Left lung (tissue), 10 donors: ENCODE data around the gene ELF5. TPM values are rescaled to one million over a fixed set of nuclear protein-coding genes. Genes with fewer than 3 reads are reported as not detected.
A peak's percentile ranks its signal among the peaks of the same experiment; 100 is the strongest.

Experiments
- ATAC-seq: fragments of 200-7000 bp; cut with Tn5 transposase; one replicate; pipeline ENCODE4 v1.9.1; 2020; ENCODE audit warnings: moderate library complexity
- DNase-seq, 4 donors: peaks; one replicate each; pipeline ENCODE4 v3.0.0-alpha.2; 2013 to 2020
- H3K27ac ChIP-seq, 2 donors: fragments of 200-600 bp; sonication (generic) in 1 of 2; one replicate each; pipeline versions ENCODE4 v1.5.0 to v1.8.0; 2020 to 2021
- H3K27me3 ChIP-seq, 2 donors: fragments of 200-600 bp; sonication (generic) in 1 of 2; one replicate each; pipeline versions ENCODE4 v1.5.0 to v1.8.0; 2020 to 2021
- H3K36me3 ChIP-seq, 2 donors: fragments of 200-600 bp; sonication (generic) in 1 of 2; one replicate each; pipeline versions ENCODE4 v1.5.0 to v1.8.0; 2020 to 2021
- H3K4me1 ChIP-seq, 2 donors: fragments of 200-600 bp; one replicate each; pipeline ENCODE4 v1.8.0; 2021
- H3K4me3 ChIP-seq, 2 donors: fragments of 200-600 bp; sonication (generic) in 1 of 2; one replicate each; pipeline versions ENCODE4 v1.5.0 to v1.8.0; 2020 to 2021; ENCODE audit warnings: mild to moderate bottlenecking in 1 of 2
- H3K9me3 ChIP-seq, 2 donors: fragments of 200-600 bp; sonication (generic) in 1 of 2; one replicate each; pipeline versions ENCODE4 v1.5.0 to v1.8.0; 2020 to 2021
- CTCF ChIP-seq, 2 donors: fragments of 200-600 bp; sonication (generic) in 1 of 2; IDR thresholded peaks; one replicate each; pipeline versions ENCODE4 v1.5.0 to v1.8.0; 2021; ENCODE audit warnings: antibody characterized with exemption in 2 of 2
- intact Hi-C, 2 donors: fragments of 100-400 bp; cut with DNase I; formaldehyde crosslinking; loops; one replicate each; pipeline versions ENCODE4 v1.11.2 to v1.14.2; 2022
- polyA plus RNA-seq, 6 donors: library from polyadenylated mRNA; unstranded; fragments of 120-200 nt; gene quantifications; one replicate each; pipeline ENCODE4 v1.2.1, GENCODE V29; 2013; ENCODE audit not compliant: insufficient read length in 6 of 6
- total RNA-seq, 2 donors: library from RNA; stranded (reverse); fragmentation: NEBNext Ultra II Directional; extraction: Animal tissue kit (Norgen Biotek cat#: 25700); gene quantifications; one replicate each; pipeline ENCODE4 v1.2.1, GENCODE V29; 2021
- donor health status: DM: no; HTN: yes; CAD: no.
- donor health status: DM: no; HTN: no; CAD: no.

The ELF5 gene
- total and polyA plus RNA-seq, 8 donors = 5.1 to 41.7 (median 28.4) TPM

DNA sequence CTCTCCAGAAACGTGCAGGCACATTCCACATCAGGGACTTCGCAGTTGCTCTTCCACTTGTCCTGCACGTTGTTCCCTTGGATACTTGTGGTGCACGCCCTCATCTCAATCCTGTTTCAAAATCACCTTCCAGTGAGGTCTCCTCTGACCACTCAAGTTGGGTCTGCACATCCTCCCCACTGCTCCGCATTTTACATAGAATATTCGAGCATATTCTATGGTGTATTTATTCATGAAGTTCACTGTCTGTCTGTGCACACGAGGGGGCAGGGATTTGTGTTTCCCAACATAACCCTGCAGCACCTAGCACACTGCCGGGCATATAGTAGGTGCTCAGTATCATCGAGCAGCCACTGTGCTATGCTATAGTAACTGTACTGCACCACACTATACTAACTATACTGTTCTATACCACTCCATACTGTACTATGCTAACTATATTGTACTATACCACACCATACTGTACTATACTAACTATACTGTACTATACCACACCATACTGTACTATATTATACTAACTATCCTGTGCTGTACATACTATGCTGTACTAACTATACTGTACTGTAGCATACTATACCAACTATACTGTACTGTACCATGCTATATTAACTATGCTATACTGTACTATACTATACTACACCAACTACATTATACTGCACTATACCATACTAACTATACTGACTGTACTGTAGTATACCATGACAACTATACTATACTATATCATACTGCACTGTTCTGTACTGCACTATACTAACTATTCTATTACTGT lies 30.3 kb downstream of the ELF5 start:
- Histone ChIP-seq H3K4me3 (no peak overlapping the region), H3K4me1 (no peaks in the 10 kb centered on the region), H3K27me3 (no peaks in the 10 kb centered on the region), H3K36me3 (no peaks in the 10 kb centered on the region), H3K27ac (no peak overlapping the region), H3K9me3 (no peaks in the 10 kb centered on the region)
- intact Hi-C loops = no loop called here
- DNase-seq (no peak), ATAC-seq (no peak)
- no peak for TF ChIP-seq CTCF (IDR thresholded peaks at IDR 0.05)

- no peaks in the 10 kb centered on the region for H3K36me3 ChIP-seq
- H3K9me3 ChIP-seq = no peaks in the 10 kb centered on the region
- TF ChIP-seq CTCF (IDR thresholded peaks at IDR 0.05) = no peak
- no peak overlapping the region for H3K27ac ChIP-seq
- H3K4me3 ChIP-seq = no peak overlapping the region
- no peaks in the 10 kb centered on the region for H3K4me1 ChIP-seq
- DNase-seq (no peak), ATAC-seq (no peak)
- intact Hi-C loops = no loop called here
- H3K27me3 ChIP-seq = no peaks in the 10 kb centered on the region
Measured at GRCh38 chr11:34481307-34481706, 32.3 kb downstream of the ELF5 start.

- intact Hi-C loops = no loop called here
- peak; percentile 39 for ATAC-seq
Measured at GRCh38 chr11:34480314-34480713, 33.3 kb downstream of the ELF5 start.

DNA sequence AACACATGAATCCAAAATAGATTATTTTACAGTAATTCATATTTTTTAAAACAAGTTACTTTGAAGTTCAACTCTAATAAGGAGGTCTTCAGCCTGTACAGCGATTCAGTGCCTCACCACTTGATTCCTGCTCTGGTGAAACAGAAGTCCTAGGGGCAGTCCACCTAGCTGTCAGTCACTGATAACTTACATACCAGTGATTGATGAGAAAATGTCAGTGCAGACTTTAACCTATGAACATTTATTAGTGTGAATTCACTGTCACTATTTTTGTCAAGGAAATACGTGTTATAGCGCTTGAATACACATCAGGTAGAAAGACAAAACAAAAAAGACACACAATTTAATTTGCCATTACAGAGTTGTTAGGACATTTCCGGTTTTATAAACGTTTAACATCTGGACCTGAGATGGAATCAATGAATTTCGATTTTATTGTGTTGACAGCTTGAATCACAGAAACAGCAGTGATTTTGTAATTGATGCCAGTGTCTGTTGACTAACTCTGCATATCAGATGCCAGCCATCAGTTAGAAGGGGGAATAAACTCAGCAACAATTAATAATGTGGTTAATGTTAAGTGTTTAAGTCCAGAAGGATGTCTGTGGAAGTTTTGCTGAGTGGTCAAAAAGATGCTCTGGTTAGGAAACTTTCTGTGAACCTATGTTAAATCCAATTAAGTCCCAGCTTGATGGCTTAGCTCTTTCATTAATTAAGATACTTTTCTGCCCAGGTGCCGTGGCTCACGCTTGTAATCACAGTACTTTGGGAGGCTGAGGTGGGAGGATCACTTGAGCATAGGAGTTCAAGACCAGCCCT lies 34.5 kb downstream of the ELF5 start:
- Histone ChIP-seq H3K27me3 (no peaks in the 10 kb centered on the region), H3K36me3 (peaks cover 0 to 5% of the 10 kb centered on the region in 2 donors), H3K27ac (no peak overlapping the region), H3K9me3 (no peaks in the 10 kb centered on the region), H3K4me1 (peaks cover 0 to 4% of the 10 kb centered on the region in 2 donors), H3K4me3 (no peak overlapping the region)
- DNase-seq (no peak), ATAC-seq (no peak)
- intact Hi-C loops = no loop called here
- no peak for TF ChIP-seq CTCF (IDR thresholded peaks at IDR 0.05)

More at GRCh38 chr11:34480314-34480713, 33.3 kb downstream of the ELF5 start:
- no peak for DNase-seq
- Histone ChIP-seq H3K9me3 (no peaks in the 10 kb centered on the region), H3K4me3 (no peak overlapping the region), H3K4me1 (peaks cover 0 to 4% of the 10 kb centered on the region in 2 donors), H3K27me3 (no peaks in the 10 kb centered on the region), H3K27ac (no peak overlapping the region), H3K36me3 (no peaks in the 10 kb centered on the region)
- no peak for TF ChIP-seq CTCF (IDR thresholded peaks at IDR 0.05)

DNA sequence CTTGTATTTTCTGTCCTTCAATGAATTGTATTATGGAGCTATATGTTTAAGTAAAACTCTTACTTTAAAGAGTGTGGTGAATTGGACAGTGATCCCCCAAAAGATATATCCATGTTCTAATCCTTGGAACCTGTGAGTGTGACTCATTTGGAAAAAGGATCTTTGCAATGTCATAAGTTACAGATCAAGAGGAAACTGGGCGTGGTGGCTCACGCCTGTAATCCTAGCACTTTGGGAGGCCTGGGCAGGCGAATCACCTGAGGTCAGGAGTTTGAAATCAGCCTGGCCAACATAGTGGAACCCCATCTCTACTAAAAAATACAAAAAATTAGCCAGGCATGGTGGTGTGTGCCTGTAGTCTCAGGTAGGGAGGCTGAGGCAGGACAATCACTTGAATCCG lies 36.7 kb downstream of the ELF5 start:
- no peak overlapping the region for H3K27ac ChIP-seq
- H3K9me3 ChIP-seq = no peaks in the 10 kb centered on the region
- DNase-seq = no peak
- H3K27me3 ChIP-seq = no peaks in the 10 kb centered on the region
- peaks cover 0 to 4% of the 10 kb centered on the region in 2 donors for H3K4me1 ChIP-seq
- no peak for ATAC-seq
- intact Hi-C loops = no loop called here
- H3K4me3 ChIP-seq = no peak overlapping the region
- TF ChIP-seq CTCF (IDR thresholded peaks at IDR 0.05) = no peak
- H3K36me3 ChIP-seq = peaks cover 0 to 27% of the 10 kb centered on the region in 2 donors
